HG03575 (cell line): Measurements from ENCODE around the gene SH3BP5L.
A peak's percentile ranks its signal among the peaks of the same experiment; 100 is the strongest.

ENCODE experiments used
- ATAC-seq: cut with Tn5 transposase; IDR thresholded peaks from one replicate; pipeline ENCODE4 v1.9.1; 2021; ENCODE audit not compliant: unreplicated experiment, insufficient number of reproducible peaks, low FRiP score; ENCODE audit errors: extremely low read depth

The SH3BP5L gene

GRCh38 chr1:248825909-248826760, at the start of gene SH3BP5L:
SH3BP5L (minus strand) TSS chr1:248825915; CDS start chr1:248824935, 980 bp downstream.
- peak; percentile 66 for ATAC-seq

- peak; percentile 47 for ATAC-seq
Observed at GRCh38 chr1:248873993-248874533, 48.3 kb upstream of the SH3BP5L start.

DNA sequence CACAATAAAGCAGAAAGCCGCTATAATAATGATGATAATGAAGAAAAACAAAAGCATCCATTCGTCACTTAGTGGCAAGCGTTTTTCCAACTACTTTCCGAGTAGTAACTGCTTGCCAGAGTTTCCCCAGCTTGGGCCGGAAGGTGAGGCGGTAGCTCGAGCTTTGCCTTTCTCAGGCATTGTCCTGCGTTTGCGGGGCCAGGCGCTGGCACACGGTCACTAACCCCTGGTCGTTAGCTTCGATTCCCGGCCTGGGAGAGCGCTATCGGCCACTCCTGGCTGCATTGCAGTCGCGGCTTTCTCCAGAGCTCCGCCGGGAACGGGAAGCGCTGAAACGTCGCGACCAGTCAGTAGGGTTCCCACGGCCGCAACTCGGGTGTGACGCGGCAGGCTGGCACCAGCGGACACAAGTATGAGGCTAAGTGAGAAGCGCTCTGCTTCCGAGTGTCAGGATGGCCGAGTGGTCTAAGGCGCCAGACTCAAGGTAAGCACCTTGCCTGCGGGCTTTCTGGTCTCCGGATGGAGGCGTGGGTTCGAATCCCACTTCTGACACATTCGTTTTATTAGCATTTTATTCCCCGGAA, 47.8 kb upstream of the SH3BP5L start:
- peak; percentile 36 for ATAC-seq

DNA sequence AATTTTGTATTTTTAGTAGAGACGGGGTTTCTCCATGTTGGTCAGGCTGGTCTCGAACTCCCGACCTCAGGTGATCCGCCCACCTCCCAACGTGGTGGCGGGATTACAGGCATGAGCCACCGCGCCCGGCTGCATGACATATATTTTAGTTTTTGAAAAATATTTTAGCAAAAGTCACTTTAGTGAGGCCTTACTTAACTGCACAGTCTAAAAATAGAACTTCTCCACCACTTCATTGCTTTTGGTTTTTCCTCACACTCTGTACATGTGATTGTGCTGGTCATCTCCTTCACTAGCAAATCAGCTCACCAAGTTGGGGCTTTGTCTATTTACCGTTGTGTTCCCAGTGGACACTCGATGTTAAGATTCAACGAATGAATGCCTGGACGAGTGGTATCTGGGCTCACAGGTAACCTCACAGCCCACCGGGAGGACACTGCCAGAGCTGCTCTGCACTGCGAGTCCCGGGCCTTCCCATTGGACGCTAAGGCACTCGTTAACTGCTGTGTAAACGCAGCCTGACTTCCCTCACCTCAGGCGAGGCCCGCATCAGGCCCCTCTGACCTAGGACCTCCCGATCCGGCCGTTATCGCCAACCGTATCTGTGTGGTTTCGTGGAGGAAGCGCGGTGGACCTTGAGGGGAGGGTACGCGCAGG, 47.2 kb upstream of the SH3BP5L start:
- ATAC-seq: peak; percentile 7

DNA sequence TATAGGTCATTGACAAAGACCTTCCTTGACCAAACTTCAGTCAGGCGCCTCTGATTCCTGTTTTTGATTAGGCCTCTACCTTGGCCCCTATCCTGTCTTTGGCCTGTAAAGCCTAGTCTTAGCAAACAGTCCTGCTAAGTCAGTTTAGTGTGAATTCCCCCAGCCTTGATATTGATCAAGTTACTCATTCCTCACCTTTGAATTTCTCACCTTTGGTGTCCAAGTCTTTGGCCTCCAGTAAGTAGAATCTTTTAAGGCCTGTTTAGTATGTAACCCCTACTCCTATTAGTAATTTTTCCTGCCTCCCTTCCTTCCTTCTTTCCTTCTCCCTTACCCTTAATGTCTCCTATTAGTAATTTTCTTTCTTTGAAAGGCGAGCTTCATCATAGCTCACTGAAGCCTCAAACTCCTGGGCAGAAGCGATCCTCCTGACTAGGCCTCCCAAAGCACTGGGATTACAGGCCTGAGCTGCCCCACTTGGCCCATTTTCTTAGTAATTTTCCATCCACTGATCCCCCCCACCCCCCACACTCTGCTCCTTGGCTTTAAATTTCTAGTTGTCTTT, 46.2 kb upstream of the SH3BP5L start:
- no peak for ATAC-seq

- ATAC-seq: peak; percentile 34
Observed at GRCh38 chr1:248862998-248863881, 37.5 kb upstream of the SH3BP5L start.

DNA sequence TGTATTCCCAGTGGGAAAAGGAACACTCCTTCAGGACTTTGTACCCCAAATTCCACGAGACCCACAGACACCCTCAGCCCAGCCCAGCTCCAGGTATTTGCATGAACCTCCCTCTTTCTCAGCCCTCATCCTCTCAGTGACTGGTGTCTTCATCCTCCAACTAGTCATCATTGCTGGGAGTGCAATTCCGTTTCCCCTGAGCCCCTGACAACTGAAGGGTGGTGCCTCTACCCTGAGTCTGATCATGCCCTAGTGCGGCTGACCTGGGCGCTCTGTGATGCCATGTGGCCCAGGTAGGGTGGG, 36.9 kb upstream of the SH3BP5L start:
- peak; percentile 1 for ATAC-seq

GRCh38 chr1:248861616-248862015, 35.9 kb upstream of the SH3BP5L start:
- ATAC-seq: no peak

DNA sequence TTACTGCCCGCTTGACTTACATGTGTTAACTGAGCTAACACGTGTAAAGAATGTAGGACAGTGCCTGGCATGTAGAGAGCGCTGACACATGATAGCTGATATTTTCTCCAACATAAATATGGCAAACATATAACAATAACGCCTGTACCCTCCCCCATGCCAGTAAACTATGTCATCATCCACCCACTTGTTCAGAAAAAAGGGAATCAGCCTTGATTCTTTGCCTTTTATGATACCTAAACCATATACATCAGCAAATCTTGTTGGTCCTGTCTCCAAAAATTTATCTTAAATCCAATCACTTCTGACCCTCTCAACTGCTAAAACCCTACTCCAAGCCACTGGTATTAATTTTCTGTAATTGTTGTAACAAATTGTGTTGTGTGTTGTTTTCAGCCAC, 34.3 kb upstream of the SH3BP5L start:
- ATAC-seq: no peak

- ATAC-seq: peak; percentile 41
Observed at GRCh38 chr1:248858891-248859889, 33.5 kb upstream of the SH3BP5L start, which contains the start of gene ZNF692. ZNF692 (minus strand) TSS chr1:248859085; CDS start chr1:248858309, 776 bp downstream.

GRCh38 chr1:248858096-248858890, 32.6 kb upstream of the SH3BP5L start:
- ATAC-seq: peak; percentile 17

GRCh38 chr1:248857749-248858095, 32.0 kb upstream of the SH3BP5L start:
- no peak for ATAC-seq

DNA sequence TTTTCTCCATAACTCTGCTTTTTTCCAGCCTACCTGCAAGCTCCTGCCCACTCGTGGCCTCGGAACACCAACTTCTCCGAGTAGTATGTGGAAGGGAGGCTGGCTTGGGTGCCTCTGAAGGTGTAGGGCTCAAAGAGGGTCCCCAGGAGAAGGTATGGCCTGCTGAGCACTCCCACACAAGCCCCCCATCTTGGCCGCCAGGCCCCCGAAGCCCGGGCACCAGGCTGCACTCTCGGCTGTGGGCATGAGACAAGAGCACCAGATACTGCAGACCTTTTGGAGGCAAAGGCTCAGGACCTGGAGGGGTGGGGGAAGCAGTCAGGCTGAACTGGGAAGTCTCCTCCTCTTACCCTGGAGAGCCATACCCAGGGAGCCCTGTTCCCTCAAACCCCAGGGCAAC, 31.5 kb upstream of the SH3BP5L start:
- no peak for ATAC-seq

GRCh38 chr1:248856176-248856575, 30.5 kb upstream of the SH3BP5L start:
- no peak for ATAC-seq

- ATAC-seq: no peak
Observed at GRCh38 chr1:248855580-248855979, 29.9 kb upstream of the SH3BP5L start.

DNA sequence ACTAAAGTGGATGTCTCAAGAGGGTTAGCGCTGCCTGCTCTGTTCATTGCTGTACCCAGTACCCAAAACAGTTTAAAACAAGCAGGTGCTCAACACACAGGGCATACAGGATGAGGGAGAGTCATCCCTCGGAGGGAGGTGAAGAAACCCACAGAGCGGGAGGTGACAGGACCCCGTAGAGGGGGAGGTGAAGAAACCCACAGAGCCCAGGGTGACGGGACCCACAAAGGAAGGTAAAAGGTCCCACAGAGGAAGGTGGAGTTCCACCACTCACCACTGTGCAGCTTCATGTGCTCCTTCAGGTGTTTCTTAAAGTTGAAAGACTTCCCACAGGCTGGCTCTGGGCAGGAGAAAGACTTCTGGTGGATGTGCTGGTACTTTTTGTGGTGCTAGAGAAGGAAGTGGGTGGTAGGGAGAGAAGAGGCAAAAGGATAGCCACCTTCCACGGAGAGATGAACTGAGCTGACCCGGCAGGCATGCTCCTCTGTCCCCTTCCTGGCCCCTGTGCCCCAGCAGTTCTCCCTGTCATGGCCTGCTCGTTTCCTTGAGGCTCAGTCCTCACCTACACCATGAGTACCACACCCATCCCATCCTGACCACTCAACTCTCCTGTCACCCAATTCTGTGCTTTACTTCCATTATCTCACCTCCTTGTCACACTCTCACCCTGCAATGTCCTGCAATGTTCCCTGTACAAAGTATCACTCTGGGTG, 28.1 kb upstream of the SH3BP5L start:
- no peak for ATAC-seq
